8988T (cell line): Measurements from ENCODE around the gene SLX9.
"Not testable (repeated sequence)": the region's sequence is repeated elsewhere in the genome, so short reads cannot be mapped to it uniquely, and the experiment has no call there.

Experiments used
- DNase-seq: peaks from one replicate; pipeline ENCODE4 v3.0.0; 2011

The SLX9 gene

DNA sequence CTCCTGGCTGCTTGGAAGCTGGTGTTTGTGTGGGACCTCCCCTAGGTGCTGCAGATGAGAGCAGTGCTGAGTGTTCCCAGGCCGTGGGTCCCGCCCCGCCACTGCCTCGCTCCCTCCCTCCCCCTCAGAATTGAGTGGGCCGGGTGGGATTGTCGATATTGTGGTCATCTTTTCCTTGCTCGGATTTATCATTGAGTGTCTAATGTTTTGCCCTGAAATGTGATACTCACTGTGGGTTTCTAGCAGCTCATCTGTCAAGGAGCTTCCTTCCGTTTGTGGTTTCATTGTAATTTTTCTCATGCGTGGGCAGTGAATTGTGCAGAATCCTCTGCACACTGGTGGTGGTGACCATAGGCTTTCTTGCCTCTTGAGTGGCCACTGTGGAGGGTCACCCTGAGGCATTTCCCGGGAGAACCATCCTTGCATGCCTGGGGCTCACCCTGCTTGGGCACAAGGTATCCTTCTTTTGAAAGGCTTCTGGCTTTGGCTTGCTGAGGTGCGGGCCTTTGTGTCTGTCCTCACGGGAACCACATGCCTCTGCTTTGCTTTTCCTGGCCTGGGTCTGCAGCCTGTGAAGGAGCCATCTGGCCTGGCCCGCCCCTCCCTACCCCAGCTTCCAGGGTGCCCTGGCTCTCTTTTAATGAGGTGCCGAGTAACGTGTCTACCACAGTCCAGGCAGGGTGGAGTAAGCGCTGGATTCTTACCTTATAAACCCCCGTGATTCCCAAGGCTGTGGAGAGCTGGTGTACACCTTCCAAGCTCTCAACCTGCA lies 25.6 kb downstream of the SLX9 start:
- DNase-seq = no peak

DNA sequence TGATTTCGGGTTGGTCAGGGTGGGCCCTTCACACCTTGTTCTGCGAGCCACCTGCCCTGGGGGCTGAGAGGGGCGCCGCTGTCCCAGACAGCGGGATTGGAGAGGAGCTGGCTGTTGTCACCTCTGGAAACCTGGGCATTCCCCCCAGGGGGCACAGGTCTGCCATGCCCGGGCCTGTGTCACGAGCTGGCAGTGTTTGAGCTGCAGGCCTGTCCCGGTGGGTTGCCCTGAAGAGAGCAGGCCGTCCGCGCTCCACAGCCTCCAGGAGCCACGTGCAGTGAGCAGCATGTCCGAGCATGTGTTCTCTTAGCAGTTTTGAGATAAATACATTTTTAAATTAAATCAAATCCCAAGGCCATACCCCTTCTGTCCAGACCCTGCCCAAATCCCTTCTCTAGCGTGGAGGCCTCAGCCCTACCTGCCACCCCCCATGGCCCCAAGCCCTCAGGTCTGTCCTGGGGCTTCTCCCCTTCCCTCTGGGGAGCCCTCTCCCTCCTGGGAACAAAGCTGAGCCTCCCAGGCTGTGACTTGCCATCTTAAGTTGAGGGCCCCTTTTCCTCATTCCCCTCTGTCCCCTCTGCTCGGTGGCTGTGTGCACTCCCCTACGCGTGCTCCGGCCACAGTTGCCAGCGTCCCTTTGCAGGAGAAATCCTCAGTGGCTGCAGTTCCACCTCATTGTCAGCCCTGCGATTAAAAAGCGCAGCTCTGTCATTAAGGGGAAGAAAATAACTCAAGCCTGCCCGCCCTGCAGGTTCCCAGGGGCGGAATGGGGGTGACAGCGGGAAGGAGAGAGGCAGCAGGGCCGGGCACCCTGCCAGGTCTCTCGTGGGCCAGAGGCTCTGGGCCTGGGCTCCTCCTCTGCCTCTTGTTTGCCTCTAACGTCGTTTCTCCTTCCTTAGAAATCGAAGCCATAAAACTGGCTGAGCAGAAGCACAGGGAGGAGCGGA lies 26.6 kb downstream of the SLX9 start:
- no peak for DNase-seq

- no peak for DNase-seq
These were observed 27.5 kb downstream of the SLX9 start for GRCh38 chr21:44967082-44968047.

GRCh38 chr21:44969066-44969670 lies 29.3 kb downstream of the SLX9 start:
- no peak for DNase-seq

- DNase-seq = no peak
These were observed 30.3 kb downstream of the SLX9 start for GRCh38 chr21:44969931-44970755.

DNA sequence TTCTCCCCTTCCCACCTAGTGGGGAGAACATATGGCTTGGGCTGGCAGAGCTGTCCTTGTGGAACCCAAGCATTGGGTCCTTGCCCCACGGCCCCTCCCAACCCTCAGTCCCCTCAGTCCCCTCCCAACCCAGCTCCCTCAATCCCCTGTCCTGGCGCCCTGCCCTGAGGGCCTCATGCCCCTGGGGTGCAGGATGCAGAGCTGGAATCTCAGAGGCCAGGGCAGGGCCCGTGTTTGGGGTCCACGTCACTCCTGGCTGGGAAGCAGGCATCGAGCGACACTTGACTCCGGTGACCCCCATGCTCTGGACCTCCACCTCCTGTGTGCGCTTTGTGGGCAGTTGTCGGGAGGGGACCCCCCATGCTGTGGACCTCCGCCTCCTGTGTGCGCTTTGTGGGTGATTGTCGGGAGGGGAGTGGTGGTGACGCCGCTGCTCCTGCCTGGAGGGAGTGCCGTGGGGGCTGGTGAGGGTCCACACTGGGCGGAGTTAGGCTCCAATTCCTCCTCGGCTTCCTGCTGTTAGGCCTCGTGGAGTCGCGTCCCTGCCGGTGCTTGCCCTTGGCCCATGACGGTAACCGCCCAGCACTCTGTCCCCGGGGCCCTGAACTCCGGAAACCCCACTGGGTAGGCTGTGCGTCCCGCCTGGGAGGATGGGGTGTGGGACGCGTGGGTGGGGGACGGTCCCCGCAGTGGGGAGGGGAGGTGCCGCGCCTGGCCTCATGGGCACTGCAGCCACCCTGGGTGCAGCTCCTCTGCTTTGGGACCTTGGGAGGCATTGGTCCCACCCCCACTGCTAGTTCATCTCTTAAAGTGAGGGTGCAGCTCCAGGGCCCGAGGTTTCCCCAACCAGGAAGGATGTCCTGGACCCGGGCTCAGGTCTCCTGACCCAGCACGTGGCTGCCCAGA lies 31.2 kb downstream of the SLX9 start:
- DNase-seq = no peak

GRCh38 chr21:44971672-44971995 lies 31.8 kb downstream of the SLX9 start:
- no peak for DNase-seq

- no peak for DNase-seq
These were observed 32.5 kb downstream of the SLX9 start for GRCh38 chr21:44972301-44972814.

DNA sequence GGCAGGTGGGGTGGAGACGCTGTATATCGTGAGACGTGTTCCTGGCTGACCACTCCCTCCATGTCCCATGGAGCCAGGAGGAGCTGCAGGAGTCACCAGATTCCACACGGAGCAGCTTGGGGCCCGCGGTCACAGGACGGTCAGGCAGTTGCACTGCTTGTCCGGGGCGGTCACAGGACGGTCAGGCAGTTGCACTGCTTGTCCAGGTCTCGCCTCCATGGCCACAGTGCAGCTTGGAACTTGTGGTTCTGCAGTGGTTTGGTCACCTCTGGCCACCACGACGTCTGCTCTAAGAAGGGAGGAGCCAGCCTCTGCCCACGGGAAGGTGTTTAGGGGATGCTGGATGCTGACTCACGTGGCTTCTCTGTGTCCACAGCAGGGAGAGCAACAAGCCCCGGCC lies 33.0 kb downstream of the SLX9 start:
- DNase-seq = no peak

GRCh38 chr21:44973598-44973997 lies 33.8 kb downstream of the SLX9 start:
- no peak for DNase-seq

- no peak for DNase-seq
These were observed 34.8 kb downstream of the SLX9 start for GRCh38 chr21:44974676-44975075.

DNA sequence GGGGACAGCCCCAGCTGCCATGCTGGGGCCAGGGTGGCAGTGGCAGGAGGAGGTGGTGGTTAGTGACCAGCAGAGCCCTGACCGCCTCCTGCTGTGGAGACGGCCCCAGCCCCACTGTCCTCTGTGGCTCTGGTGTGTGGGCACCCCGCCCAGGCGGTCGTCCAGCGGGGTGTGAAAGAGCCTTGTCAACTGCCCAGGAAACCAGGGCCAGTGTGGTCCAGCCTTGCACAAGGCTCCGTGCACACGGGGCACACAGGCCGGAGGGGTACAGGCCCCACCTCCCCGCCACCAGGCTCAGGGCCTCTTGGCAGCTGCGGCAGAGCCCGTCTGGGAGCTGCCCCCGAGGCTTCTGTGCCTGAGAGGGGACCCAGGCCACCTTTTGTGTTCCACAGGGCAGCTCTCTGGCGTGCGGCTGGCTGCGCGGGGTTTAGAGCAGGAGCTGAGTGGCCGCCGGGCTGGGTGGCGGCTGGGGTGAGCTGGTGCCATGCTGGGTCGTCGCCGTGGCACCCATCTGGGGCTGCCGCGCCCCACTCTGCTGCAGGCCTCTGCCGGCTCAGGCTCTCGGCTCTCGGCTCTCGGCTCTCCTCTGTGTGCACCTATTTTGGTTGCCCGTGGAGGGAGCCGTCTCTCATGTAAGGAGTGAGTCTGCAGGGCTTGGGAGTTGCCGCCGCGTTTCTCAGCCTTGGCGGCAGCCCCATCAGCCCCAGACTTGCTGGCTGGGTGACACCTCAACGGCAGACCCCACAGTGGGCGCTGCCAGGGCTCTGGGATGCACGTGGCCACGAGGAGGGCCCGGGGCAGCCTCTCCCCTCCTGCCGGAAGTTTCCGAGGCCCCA lies 36.1 kb downstream of the SLX9 start:
- DNase-seq = no peak

GRCh38 chr21:44976556-44977393 lies 36.9 kb downstream of the SLX9 start:
- DNase-seq = not testable (repeated sequence)

DNA sequence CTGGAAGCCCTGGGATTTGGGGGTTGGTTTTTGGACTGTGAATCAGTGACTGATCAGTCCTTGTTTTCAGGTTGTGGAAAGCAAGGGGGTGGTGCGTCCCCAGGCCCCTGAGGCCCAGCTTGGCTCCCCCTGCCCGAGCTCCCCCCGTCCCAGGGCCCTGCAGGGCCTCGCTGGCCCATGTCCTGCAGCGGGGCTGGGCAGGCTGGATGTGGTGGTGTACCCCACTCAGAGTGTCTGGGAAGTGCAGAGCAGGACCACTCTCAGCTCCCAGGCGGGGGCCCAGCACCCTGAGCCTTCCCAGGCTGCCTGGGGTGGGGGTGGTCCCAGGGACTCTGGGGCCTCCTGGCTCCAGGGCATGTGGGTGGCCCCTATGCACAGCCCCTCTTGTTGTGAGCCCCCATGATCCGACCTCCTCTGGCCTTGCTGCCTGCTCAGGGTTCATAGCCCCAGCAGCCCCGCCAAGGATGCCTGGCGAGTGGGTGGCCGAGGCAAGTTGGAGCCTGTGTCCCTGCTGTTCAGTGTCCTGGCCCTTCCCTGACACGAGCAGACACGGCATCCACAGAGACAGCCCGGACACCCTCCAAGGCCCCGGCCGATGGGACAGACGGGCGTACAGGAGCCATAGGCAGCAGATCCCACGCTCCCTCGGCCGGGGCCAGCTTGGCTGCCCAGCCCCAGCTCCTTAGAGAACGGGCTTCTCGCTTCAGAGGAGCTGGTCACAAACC lies 37.9 kb downstream of the SLX9 start:
- DNase-seq = no peak

DNA sequence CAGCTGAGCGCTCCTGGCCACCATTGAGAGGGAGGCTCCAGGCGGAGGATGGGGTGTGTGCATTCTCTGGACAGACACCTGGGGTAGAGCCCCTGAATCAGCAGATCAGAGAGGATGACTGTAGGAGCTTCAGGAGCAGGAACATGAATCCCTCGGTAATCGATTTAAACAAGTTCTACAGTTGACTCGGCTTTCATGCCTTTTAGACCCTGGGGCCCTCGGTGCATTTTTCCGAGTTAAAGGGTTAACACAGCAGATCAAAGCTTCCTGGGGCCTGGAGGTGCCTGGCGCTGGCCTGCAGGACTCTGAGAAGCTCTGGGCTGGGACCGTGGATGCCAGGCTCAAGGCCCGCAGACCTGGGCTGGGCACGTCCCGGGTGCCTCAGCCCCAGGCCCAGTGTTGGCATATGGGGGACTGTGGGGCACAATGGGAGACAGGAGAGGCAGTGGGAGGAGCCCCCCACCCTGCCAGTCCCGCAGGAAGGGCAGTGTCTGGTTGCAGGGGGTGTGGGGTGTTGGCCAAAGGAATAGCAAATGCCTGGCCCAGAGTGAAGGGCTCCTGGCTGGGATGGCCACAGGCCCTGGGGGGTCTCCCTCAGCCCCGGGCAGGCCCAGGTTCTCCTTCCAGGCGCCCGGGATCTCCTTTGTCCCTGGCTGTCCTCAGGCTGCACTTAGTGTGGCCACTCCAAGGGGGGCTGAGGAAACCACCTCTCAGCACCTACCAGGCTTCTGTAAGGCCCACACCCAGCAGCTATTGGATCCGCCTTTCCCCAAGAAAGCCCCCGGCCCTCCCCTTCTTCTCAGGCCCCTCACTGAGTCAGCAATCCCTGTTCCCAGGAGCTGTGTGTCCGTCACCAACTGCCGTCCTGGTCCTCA lies 40.1 kb downstream of the SLX9 start:
- no peak for DNase-seq
